WTC11 (cell line): ENCODE data around the gene KRT86.

ENCODE experiments used
- CTCF ChIP-seq: fragments of 200-600 bp; IDR thresholded peaks from 2 replicates; pipeline ENCODE4 v1.8.0; 2022; ENCODE audit warnings: antibody characterized with exemption
- FOXK1 ChIP-seq: sonication (generic); formaldehyde crosslinking; IDR thresholded peaks from 2 replicates; pipeline ENCODE4 v1.8.0; 2022; ENCODE audit warnings: mild to moderate bottlenecking, moderate library complexity, missing genetic modification reagents
- JUN ChIP-seq: sonication (generic); formaldehyde crosslinking; IDR thresholded peaks from 2 replicates; pipeline ENCODE4 v1.8.0; 2023; ENCODE audit warnings: mild to moderate bottlenecking, missing genetic modification reagents
- STAT6 ChIP-seq: sonication (generic); formaldehyde crosslinking; conservative IDR thresholded peaks from 2 replicates; pipeline ENCODE4 v1.8.1; 2023; ENCODE audit warnings: mild to moderate bottlenecking, low read depth, missing genetic modification reagents, moderate library complexity
- TEAD1 ChIP-seq: sonication (generic); formaldehyde crosslinking; IDR thresholded peaks from 2 replicates; pipeline ENCODE4 v1.8.0; 2022; ENCODE audit warnings: mild to moderate bottlenecking, missing genetic modification reagents

- no peak for TF ChIP-seq CTCF
- TF ChIP-seq JUN (CRISPR knock-in tag): no peak
- no peak for TF ChIP-seq TEAD1 (CRISPR knock-in tag)
- TF ChIP-seq STAT6: no peak
- no peak for TF ChIP-seq FOXK1 (CRISPR knock-in tag)
Observed at GRCh38 chr12:52227606-52228166, 46.8 kb upstream of the KRT86 start.
